Testis (tissue), 2 donors: ENCODE results near the gene KDM4C.

Experiments
- CTCF ChIP-seq, 3 experiments: fragments of 450-650 bp in 2 of 3; fragments of 200-600 bp in 1 of 3; sonication (generic) in 1 of 3; IDR thresholded peaks; one replicate each; pipeline ENCODE4 v1.5.1; 2016 to 2019; ENCODE audit warnings: antibody characterized with exemption in 3 of 3, mild to moderate bottlenecking in 2 of 3, moderate library complexity in 1 of 3
- POLR2A ChIP-seq: fragments of 450-650 bp; IDR thresholded peaks from one replicate; pipeline ENCODE4 v1.6.1; 2017; ENCODE audit warnings: antibody characterized with exemption, mild to moderate bottlenecking, moderate library complexity

GRCh38 chr9:7130266-7130820, 372.6 kb downstream of the KDM4C start:
- no peak for TF ChIP-seq CTCF (IDR thresholded peaks at IDR 0.05)
- no peak for TF ChIP-seq POLR2A
